Skeletal muscle satellite cell (primary cell): Measurements from ENCODE around the gene ZER1.
A peak's percentile ranks its signal among the peaks of the same experiment; 100 is the strongest.

ENCODE experiments used
- H3K27me3 ChIP-seq: 2 replicates; pipeline ENCODE4 v1.7.0; 2013; ENCODE audit warnings: low read length; ENCODE audit not compliant: control insufficient read depth, insufficient read depth
- H3K36me3 ChIP-seq: 2 replicates; pipeline ENCODE4 v1.7.0; 2013; ENCODE audit warnings: mild to moderate bottlenecking, control low read depth, low read length; ENCODE audit not compliant: insufficient read depth
- H3K4me1 ChIP-seq: 2 replicates; pipeline ENCODE4 v1.7.0; 2013; ENCODE audit warnings: low read length; ENCODE audit not compliant: control insufficient read depth, insufficient read depth
- H3K4me2 ChIP-seq: 2 replicates; pipeline ENCODE4 v1.7.0; 2013; ENCODE audit warnings: mild to moderate bottlenecking, low read length
- H3K4me3 ChIP-seq: 2 replicates; pipeline ENCODE4 v1.7.0; 2013; ENCODE audit warnings: low read length
- H3K9ac ChIP-seq: 2 replicates; pipeline ENCODE4 v1.7.0; 2013; ENCODE audit warnings: mild to moderate bottlenecking, low read depth, low read length, moderate library complexity
- H3K9me3 ChIP-seq: replicated peaks from 2 replicates; pipeline ENCODE4 v1.7.0; 2013; ENCODE audit warnings: mild to moderate bottlenecking, control low read depth, low read length

ZER1 gene

DNA sequence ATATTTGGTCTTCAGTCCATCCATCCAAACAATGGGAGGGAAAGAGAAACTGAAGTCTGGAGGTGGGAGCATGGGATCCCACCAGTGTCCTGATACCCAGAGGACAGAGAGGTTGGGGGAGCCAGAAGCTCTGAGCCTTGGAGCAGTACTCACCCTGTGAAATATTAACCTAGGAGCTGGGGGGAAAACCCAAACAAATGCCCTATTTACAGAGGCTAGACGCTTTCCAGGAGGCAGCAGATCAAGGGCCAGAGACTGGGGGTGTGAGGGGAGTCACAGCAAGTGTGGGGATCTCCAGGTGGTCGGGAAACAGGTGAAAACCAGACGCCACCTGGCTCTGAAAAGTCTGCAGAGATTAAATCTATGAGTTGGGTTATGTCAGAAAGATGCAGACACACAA is 6.2 kb downstream of the ZER1 start:
- no peaks in the 10 kb centered on the region for H3K9me3 ChIP-seq
- no peaks in the 10 kb centered on the region for H3K36me3 ChIP-seq
- peaks cover 3% of the 10 kb centered on the region for H3K4me1 ChIP-seq
- H3K4me2 ChIP-seq = no peak overlapping the region
- no peaks in the 10 kb centered on the region for H3K27me3 ChIP-seq
- no peak overlapping the region for H3K4me3 ChIP-seq
- H3K9ac ChIP-seq = no peak overlapping the region

GRCh38 chr9:128764361-128764760 is 7.4 kb downstream of the ZER1 start:
- no peak overlapping the region for H3K9ac ChIP-seq
- no peaks in the 10 kb centered on the region for H3K4me1 ChIP-seq
- no peaks in the 10 kb centered on the region for H3K27me3 ChIP-seq
- H3K4me3 ChIP-seq = no peak overlapping the region
- H3K4me2 ChIP-seq = no peak overlapping the region
- H3K36me3 ChIP-seq = no peaks in the 10 kb centered on the region
- H3K9me3 ChIP-seq = no peaks in the 10 kb centered on the region

DNA sequence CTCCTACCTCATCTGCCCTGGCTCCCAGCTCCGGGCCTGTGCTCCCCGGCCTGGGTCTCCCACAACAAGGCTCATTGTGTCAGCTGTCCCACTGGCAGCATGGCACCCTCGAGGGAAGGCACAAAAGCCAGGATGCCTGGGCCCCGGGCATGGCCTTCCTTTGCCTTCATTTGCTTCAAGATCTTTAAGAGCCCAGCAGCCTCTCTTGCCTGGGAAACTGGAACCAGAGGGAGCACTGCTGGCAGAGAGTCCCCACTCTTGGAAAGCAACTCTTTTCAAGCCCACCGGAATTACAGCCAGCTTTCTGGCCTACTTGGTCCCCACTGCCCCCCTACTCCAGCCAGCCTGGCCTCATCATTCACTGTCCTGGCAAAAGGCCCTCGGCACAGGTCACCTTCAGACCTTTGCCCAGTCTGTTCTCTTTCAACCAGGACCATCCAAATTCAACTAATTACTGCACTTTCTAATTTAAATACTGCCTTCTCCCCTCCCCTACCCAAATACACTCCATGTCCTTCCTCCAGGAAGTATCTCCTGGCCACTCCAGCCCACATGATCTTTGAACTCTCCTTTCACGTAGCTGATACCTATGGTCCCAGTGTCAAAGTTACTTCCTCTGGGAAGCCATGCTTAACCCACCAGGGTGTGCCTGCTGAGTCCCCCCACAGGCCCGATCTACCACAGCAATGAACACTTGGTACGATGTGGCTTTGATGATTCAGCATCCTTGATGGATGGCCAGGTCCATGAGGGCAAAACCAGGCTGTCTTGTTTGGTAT is 8.9 kb downstream of the ZER1 start:
- no peak overlapping the region for H3K4me3 ChIP-seq
- H3K4me1 ChIP-seq = no peaks in the 10 kb centered on the region
- no peak overlapping the region for H3K4me2 ChIP-seq
- no peaks in the 10 kb centered on the region for H3K36me3 ChIP-seq
- H3K9ac ChIP-seq = no peak overlapping the region
- no peaks in the 10 kb centered on the region for H3K9me3 ChIP-seq
- no peaks in the 10 kb centered on the region for H3K27me3 ChIP-seq

- H3K27me3 ChIP-seq = no peaks in the 10 kb centered on the region
- no peaks in the 10 kb centered on the region for H3K9me3 ChIP-seq
- peaks cover 8% of the 10 kb centered on the region for H3K36me3 ChIP-seq
- H3K4me1 ChIP-seq = no peaks in the 10 kb centered on the region
- no peak overlapping the region for H3K9ac ChIP-seq
- no peak overlapping the region for H3K4me3 ChIP-seq
- no peak overlapping the region for H3K4me2 ChIP-seq
These were observed 14.1 kb downstream of the ZER1 start for GRCh38 chr9:128757602-128758001.

- Histone ChIP-seq H3K9ac (no peak overlapping the region), H3K4me1 (no peaks in the 10 kb centered on the region), H3K27me3 (no peaks in the 10 kb centered on the region), H3K36me3 (peaks cover 22% of the 10 kb centered on the region), H3K9me3 (no peaks in the 10 kb centered on the region), H3K4me3 (no peak overlapping the region), H3K4me2 (no peak overlapping the region)
These were observed 18.1 kb downstream of the ZER1 start for GRCh38 chr9:128753627-128754026.

DNA sequence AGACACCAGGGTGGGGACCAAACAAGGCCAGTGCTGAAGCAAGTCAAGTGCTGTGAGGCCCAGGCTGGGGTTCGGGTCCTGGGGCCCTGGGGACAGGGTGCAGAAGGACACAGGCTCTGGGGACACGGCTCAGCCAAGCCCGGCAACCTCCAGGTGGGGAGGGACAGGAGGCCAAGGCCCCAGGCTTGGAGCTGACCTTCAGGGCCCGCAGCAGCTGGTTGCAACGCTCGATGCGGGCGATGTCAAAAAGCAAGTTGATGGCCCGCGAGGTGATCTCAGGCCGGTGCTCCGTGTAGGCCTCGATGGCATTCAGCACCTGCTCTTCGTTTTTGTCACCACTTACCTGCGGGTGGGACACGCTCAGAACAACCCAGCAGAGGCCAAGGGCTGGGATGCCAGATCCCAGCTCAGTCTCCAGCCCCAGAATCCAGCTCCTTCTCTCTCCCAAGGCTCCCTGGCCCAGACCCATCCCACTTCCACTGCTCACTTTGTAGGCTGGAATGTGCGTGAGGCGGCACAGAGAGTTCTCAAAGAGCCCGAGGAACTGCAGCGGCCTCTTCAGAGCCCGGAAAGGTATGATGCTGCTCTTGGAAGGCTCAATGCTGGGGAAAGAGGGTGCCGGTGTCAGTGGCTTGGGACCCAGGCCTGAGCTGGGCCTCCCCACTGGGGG is 20.7 kb downstream of the ZER1 start:
- no peak overlapping the region for H3K4me3 ChIP-seq
- no peak overlapping the region for H3K9ac ChIP-seq
- no peaks in the 10 kb centered on the region for H3K9me3 ChIP-seq
- peaks cover 26% of the 10 kb centered on the region for H3K36me3 ChIP-seq
- no peak overlapping the region for H3K4me2 ChIP-seq
- no peaks in the 10 kb centered on the region for H3K27me3 ChIP-seq
- no peaks in the 10 kb centered on the region for H3K4me1 ChIP-seq

GRCh38 chr9:128747241-128747640 is 24.5 kb downstream of the ZER1 start:
- H3K4me3 ChIP-seq = no peak overlapping the region
- no peaks in the 10 kb centered on the region for H3K4me1 ChIP-seq
- H3K4me2 ChIP-seq = no peak overlapping the region
- H3K36me3 ChIP-seq = peaks cover 17% of the 10 kb centered on the region
- H3K9ac ChIP-seq = no peak overlapping the region
- no peaks in the 10 kb centered on the region for H3K27me3 ChIP-seq
- H3K9me3 ChIP-seq = no peaks in the 10 kb centered on the region

DNA sequence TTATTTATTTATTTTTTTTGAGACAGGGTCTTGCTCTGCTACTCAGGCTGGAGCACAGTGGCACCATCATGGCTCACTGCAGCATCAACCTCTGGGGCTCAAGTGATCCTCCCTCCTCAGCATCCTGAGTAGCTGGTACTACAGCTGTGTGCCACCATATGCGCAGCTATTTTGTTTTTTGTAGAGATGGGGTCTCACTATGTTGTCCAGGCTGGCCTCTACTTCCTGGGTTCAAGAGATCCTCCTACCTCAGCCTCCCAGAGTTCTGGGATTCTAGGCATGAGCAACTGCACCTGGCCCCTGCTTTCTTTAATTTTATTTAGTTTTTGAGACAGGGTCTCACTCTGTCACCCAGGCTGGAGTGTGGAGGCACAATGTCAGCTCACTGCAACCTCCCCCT is 28.3 kb downstream of the ZER1 start:
- Histone ChIP-seq H3K9ac (no peak overlapping the region), H3K4me3 (no peak overlapping the region), H3K4me1 (no peaks in the 10 kb centered on the region), H3K4me2 (no peak overlapping the region), H3K9me3 (no peaks in the 10 kb centered on the region), H3K36me3 (peaks cover 10% of the 10 kb centered on the region), H3K27me3 (no peaks in the 10 kb centered on the region)

GRCh38 chr9:128742401-128742800 is 29.3 kb downstream of the ZER1 start:
- Histone ChIP-seq H3K4me2 (no peak overlapping the region), H3K27me3 (no peaks in the 10 kb centered on the region), H3K4me1 (no peaks in the 10 kb centered on the region), H3K9me3 (no peaks in the 10 kb centered on the region), H3K36me3 (peaks cover 10% of the 10 kb centered on the region), H3K9ac (no peak overlapping the region), H3K4me3 (no peak overlapping the region)

DNA sequence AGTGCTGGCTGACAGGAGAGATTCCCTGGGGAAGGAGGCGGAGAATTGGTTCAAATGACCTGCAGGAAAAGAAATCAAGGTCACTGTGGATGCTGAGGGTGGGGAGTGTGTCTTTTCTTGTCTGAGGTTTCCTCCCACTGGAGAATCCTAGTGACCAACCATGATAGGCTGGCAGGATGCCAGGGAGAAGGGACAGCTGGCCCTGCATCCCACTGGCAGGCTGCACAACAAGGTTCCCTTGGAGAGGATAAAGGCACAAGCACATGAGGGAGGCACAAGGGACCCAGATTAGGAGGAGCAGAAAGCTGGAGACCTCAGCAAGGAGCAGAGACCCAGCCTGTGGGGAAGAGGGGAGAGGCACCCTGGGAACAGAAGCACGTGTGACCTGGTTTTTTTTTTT is 36.4 kb downstream of the ZER1 start:
- H3K36me3 ChIP-seq = peaks cover 14% of the 10 kb centered on the region
- H3K9me3 ChIP-seq = no peaks in the 10 kb centered on the region
- H3K27me3 ChIP-seq = no peaks in the 10 kb centered on the region
- no peak overlapping the region for H3K4me3 ChIP-seq
- no peaks in the 10 kb centered on the region for H3K4me1 ChIP-seq
- H3K4me2 ChIP-seq = no peak overlapping the region
- H3K9ac ChIP-seq = no peak overlapping the region

GRCh38 chr9:128733256-128733655 is 38.5 kb downstream of the ZER1 start:
- no peaks in the 10 kb centered on the region for H3K4me1 ChIP-seq
- H3K36me3 ChIP-seq = peaks cover 8% of the 10 kb centered on the region
- no peak overlapping the region for H3K4me3 ChIP-seq
- H3K9ac ChIP-seq = peak overlapping the region; percentile 23
- no peaks in the 10 kb centered on the region for H3K9me3 ChIP-seq
- H3K27me3 ChIP-seq = no peaks in the 10 kb centered on the region
- H3K4me2 ChIP-seq = peak overlapping the region; percentile 53

DNA sequence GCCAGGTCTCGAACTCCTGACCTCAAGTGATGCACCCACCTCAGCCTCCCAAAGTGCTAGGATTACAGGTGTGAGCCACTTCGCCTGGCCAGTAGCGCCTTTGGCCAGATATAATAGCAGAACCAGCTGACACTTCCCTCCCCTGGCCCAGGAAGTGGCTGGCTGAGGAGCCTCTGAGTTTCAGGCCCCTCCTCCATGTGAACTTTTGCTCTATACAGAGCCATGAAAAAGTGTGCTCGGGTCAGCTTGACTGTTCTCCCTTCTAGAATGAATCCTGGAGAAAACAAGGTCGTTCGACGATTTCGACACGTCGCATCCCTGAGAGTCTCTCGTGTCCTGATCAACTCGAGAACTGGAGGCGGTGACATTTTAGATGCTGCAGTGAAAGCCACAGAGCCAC is 39.2 kb downstream of the ZER1 start:
- no peaks in the 10 kb centered on the region for H3K27me3 ChIP-seq

More for the DNA sequence above, 39.2 kb downstream of the ZER1 start:
- H3K4me1 ChIP-seq = no peaks in the 10 kb centered on the region
- H3K9me3 ChIP-seq = no peaks in the 10 kb centered on the region
- peaks cover 8% of the 10 kb centered on the region for H3K36me3 ChIP-seq
- no peak overlapping the region for H3K4me3 ChIP-seq
- no peak overlapping the region for H3K4me2 ChIP-seq
- H3K9ac ChIP-seq = no peak overlapping the region
